Measurements from ENCODE around the gene ALX4. TPM values are rescaled to one million over a fixed set of nuclear protein-coding genes. Genes with fewer than 3 reads are reported as not detected.

Gene ALX4
- total and polyA plus RNA-seq, 2 experiments from 2014 or later = not detected

DNA sequence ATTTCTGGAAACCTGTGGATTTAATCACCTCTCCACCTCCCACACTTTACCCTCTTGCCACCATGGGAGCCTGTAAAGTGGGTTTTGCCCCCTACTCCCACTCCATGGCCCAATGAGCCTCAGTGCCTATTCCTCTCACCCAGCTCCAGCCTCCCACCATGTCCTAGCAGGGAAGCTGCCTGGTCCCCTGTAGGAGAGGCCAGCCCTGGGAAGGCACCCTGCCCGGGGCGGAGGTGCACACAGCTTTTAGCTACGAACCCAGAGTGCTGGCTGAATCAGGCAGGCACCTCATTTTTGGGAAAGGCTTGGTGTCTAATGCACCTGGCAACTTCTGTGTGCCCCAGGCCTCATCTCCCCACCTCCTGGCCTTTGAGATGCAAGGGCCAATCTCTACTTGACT lies 35.8 kb upstream of the ALX4 start (continued):
- TF ChIP-seq JUNB (IDR thresholded peaks at IDR 0.05; ENCODE audit: unreplicated experiment) = no peak
- TF ChIP-seq POLR2AphosphoS5 (IDR thresholded peaks at IDR 0.05; ENCODE audit: low read depth) = no peak
- TF ChIP-seq STAT1 (IDR thresholded peaks at IDR 0.05; ENCODE audit: unreplicated experiment) = no peak
- no peak for TF ChIP-seq NANOG (IDR thresholded peaks at IDR 0.05; ENCODE audit: borderline replicate concordance)

DNA sequence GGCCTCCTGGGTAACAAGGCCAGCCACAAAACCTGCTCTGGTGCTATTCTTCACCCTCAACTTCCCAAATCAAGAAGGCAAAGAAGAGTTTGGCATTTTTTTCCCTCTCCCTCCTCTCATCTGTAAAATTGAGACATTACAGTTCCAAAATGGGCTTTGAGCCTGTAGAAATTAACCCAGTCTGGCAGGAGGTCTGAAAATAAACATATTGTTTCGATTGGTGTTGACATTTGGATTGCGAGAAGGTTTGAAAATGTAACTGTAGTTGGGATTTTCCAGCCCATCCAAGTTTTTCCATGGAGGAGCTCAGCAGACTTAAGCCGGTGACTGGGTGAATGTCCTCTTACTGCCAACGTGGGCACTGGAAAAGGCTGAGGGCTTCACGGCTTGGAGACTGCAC lies 35.0 kb upstream of the ALX4 start:
- no peak overlapping the region for H3K4me3 Mint-ChIP-seq
- TF ChIP-seq ZNF331 (CRISPR knock-in tag; IDR thresholded peaks at IDR 0.05; ENCODE audit: low read depth) (no peak), NANOG (IDR thresholded peaks at IDR 0.05; ENCODE audit: borderline replicate concordance) (no peak), EZH2 (IDR thresholded peaks at IDR 0.05; ENCODE audit: low read depth, unreplicated experiment) (no peak), STAT1 (IDR thresholded peaks at IDR 0.05; ENCODE audit: unreplicated experiment) (no peak), JUNB (IDR thresholded peaks at IDR 0.05; ENCODE audit: unreplicated experiment) (no peak), POLR2AphosphoS5 (IDR thresholded peaks at IDR 0.05; ENCODE audit: low read depth) (no peak), ZNF114 (CRISPR knock-in tag; IDR thresholded peaks at IDR 0.05) (no peak), EZH2phosphoT487 (IDR thresholded peaks at IDR 0.05; ENCODE audit: unreplicated experiment) (no peak), CREB1 (CRISPR knock-in tag; IDR thresholded peaks at IDR 0.05; ENCODE audit: low read depth) (no peak)
- TF ChIP-seq, protein P1, sequence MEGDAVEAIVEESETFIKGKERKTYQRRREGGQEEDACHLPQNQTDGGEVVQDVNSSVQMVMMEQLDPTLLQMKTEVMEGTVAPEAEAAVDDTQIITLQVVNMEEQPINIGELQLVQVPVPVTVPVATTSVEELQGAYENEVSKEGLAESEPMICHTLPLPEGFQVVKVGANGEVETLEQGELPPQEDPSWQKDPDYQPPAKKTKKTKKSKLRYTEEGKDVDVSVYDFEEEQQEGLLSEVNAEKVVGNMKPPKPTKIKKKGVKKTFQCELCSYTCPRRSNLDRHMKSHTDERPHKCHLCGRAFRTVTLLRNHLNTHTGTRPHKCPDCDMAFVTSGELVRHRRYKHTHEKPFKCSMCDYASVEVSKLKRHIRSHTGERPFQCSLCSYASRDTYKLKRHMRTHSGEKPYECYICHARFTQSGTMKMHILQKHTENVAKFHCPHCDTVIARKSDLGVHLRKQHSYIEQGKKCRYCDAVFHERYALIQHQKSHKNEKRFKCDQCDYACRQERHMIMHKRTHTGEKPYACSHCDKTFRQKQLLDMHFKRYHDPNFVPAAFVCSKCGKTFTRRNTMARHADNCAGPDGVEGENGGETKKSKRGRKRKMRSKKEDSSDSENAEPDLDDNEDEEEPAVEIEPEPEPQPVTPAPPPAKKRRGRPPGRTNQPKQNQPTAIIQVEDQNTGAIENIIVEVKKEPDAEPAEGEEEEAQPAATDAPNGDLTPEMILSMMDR (conservative IDR thresholded peaks at IDR 0.05; ENCODE audit: low read depth in 2 of 2) = no peak
- TF ChIP-seq, protein P2, sequence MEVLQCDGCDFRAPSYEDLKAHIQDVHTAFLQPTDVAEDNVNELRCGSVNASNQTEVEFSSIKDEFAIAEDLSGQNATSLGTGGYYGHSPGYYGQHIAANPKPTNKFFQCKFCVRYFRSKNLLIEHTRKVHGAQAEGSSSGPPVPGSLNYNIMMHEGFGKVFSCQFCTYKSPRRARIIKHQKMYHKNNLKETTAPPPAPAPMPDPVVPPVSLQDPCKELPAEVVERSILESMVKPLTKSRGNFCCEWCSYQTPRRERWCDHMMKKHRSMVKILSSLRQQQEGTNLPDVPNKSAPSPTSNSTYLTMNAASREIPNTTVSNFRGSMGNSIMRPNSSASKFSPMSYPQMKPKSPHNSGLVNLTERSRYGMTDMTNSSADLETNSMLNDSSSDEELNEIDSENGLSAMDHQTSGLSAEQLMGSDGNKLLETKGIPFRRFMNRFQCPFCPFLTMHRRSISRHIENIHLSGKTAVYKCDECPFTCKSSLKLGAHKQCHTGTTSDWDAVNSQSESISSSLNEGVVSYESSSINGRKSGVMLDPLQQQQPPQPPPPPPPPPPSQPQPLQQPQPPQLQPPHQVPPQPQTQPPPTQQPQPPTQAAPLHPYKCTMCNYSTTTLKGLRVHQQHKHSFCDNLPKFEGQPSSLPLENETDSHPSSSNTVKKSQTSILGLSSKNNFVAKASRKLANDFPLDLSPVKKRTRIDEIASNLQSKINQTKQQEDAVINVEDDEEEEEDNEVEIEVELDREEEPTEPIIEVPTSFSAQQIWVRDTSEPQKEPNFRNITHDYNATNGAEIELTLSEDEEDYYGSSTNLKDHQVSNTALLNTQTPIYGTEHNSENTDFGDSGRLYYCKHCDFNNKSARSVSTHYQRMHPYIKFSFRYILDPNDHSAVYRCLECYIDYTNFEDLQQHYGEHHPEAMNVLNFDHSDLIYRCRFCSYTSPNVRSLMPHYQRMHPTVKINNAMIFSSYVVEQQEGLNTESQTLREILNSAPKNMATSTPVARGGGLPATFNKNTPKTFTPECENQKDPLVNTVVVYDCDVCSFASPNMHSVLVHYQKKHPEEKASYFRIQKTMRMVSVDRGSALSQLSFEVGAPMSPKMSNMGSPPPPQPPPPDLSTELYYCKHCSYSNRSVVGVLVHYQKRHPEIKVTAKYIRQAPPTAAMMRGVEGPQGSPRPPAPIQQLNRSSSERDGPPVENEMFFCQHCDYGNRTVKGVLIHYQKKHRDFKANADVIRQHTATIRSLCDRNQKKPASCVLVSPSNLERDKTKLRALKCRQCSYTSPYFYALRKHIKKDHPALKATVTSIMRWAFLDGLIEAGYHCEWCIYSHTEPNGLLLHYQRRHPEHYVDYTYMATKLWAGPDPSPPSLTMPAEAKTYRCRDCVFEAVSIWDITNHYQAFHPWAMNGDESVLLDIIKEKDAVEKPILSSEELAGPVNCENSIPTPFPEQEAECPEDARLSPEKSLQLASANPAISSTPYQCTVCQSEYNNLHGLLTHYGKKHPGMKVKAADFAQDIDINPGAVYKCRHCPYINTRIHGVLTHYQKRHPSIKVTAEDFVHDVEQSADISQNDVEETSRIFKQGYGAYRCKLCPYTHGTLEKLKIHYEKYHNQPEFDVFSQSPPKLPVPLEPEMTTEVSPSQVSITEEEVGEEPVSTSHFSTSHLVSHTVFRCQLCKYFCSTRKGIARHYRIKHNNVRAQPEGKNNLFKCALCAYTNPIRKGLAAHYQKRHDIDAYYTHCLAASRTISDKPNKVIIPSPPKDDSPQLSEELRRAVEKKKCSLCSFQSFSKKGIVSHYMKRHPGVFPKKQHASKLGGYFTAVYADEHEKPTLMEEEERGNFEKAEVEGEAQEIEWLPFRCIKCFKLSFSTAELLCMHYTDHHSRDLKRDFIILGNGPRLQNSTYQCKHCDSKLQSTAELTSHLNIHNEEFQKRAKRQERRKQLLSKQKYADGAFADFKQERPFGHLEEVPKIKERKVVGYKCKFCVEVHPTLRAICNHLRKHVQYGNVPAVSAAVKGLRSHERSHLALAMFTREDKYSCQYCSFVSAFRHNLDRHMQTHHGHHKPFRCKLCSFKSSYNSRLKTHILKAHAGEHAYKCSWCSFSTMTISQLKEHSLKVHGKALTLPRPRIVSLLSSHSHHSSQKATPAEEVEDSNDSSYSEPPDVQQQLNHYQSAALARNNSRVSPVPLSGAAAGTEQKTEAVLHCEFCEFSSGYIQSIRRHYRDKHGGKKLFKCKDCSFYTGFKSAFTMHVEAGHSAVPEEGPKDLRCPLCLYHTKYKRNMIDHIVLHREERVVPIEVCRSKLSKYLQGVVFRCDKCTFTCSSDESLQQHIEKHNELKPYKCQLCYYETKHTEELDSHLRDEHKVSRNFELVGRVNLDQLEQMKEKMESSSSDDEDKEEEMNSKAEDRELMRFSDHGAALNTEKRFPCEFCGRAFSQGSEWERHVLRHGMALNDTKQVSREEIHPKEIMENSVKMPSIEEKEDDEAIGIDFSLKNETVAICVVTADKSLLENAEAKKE (CRISPR knock-in tag; IDR thresholded peaks at IDR 0.05) = no peak
- TF ChIP-seq, protein P3, sequence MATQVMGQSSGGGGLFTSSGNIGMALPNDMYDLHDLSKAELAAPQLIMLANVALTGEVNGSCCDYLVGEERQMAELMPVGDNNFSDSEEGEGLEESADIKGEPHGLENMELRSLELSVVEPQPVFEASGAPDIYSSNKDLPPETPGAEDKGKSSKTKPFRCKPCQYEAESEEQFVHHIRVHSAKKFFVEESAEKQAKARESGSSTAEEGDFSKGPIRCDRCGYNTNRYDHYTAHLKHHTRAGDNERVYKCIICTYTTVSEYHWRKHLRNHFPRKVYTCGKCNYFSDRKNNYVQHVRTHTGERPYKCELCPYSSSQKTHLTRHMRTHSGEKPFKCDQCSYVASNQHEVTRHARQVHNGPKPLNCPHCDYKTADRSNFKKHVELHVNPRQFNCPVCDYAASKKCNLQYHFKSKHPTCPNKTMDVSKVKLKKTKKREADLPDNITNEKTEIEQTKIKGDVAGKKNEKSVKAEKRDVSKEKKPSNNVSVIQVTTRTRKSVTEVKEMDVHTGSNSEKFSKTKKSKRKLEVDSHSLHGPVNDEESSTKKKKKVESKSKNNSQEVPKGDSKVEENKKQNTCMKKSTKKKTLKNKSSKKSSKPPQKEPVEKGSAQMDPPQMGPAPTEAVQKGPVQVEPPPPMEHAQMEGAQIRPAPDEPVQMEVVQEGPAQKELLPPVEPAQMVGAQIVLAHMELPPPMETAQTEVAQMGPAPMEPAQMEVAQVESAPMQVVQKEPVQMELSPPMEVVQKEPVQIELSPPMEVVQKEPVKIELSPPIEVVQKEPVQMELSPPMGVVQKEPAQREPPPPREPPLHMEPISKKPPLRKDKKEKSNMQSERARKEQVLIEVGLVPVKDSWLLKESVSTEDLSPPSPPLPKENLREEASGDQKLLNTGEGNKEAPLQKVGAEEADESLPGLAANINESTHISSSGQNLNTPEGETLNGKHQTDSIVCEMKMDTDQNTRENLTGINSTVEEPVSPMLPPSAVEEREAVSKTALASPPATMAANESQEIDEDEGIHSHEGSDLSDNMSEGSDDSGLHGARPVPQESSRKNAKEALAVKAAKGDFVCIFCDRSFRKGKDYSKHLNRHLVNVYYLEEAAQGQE (IDR thresholded peaks at IDR 0.05; ENCODE audit: unreplicated experiment) = no peak
- TF ChIP-seq, protein P4, sequence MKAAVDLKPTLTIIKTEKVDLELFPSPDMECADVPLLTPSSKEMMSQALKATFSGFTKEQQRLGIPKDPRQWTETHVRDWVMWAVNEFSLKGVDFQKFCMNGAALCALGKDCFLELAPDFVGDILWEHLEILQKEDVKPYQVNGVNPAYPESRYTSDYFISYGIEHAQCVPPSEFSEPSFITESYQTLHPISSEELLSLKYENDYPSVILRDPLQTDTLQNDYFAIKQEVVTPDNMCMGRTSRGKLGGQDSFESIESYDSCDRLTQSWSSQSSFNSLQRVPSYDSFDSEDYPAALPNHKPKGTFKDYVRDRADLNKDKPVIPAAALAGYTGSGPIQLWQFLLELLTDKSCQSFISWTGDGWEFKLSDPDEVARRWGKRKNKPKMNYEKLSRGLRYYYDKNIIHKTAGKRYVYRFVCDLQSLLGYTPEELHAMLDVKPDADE (IDR thresholded peaks at IDR 0.05) = no peak
- no peaks in the 10 kb centered on the region for H3F3A ChIP-seq (replicated peaks; ENCODE audit: low read depth)

More for the DNA sequence above, 35.0 kb upstream of the ALX4 start:
- Histone ChIP-seq H2AFZ (no peak overlapping the region), H3K36me3 (ENCODE audit: insufficient read depth) (no peaks in the 10 kb centered on the region), H3K4me2 (no peak overlapping the region), H3K27me3 (ENCODE audit: insufficient read depth) (no peaks in the 10 kb centered on the region), H3K4me3 (no peak overlapping the region), H3K27ac (ENCODE audit: low read depth) (no peak overlapping the region), H3K4me1 (ENCODE audit: insufficient read depth) (no peaks in the 10 kb centered on the region), H3K9me2 (ENCODE audit: insufficient read depth) (no peaks in the 10 kb centered on the region), H3K79me2 (replicated peaks; ENCODE audit: insufficient read depth) (no peaks in the 10 kb centered on the region), H4K20me1 (replicated peaks; ENCODE audit: insufficient read depth) (no peaks in the 10 kb centered on the region)
- H3K4me1 Mint-ChIP-seq = peaks cover 10% of the 10 kb centered on the region
- no peak overlapping the region for H3K27ac Mint-ChIP-seq
- DNase-seq (ENCODE audit: low spot score) (no peak), ATAC-seq (no peak)
- H3K27me3 Mint-ChIP-seq (ENCODE audit: insufficient read depth, low read depth, poor library complexity) = peaks cover 8% of the 10 kb centered on the region
- no peaks in the 10 kb centered on the region for H3K9me3 Mint-ChIP-seq
- H3K36me3 Mint-ChIP-seq (ENCODE audit: low read depth) = no peaks in the 10 kb centered on the region

Data from GM23338 (cell line).